MM.1S (cell line): ENCODE data around the gene GDAP1L1.

Source experiments
- EZH2 ChIP-seq: fragments of 300-600 bp; sonication (generic); optimal IDR thresholded peaks from 2 replicates; pipeline ENCODE3; 2017; ENCODE audit warnings: low read depth, mild to moderate bottlenecking, antibody characterized with exemption, low read length, mixed read lengths
- EZH2phosphoT487 ChIP-seq: fragments of 300-600 bp; sonication (generic); IDR thresholded peaks from 2 replicates; pipeline ENCODE4 v1.6.1; 2018; ENCODE audit warnings: antibody characterized with exemption, low read length
- TF ChIP-seq, protein P1 (sequence below): fragments of 300-600 bp; sonication (generic); IDR thresholded peaks from 2 replicates; pipeline ENCODE4 v1.5.1; 2016; ENCODE audit warnings: antibody characterized with exemption, low read length, mixed read lengths

DNA sequence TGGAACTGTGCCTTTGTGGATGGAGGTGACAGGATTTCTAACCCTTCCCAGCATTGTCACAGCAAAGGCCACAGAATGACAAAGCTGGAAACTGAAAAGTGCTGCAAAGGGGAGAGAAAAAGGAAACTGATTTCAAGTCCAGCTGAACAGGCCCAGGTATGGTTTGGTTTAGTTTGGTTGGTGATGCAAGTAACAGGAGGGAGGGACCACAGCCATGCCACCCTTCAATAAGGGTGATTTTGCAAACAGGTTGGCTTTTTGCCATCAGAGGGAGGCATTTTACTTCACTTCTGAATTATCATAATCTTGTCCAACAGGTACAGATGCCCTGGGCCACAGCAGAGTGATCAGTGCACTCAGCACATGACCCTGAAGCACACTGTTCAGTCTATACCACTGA is 57.3 kb downstream of the GDAP1L1 start:
- TF ChIP-seq, protein P1, sequence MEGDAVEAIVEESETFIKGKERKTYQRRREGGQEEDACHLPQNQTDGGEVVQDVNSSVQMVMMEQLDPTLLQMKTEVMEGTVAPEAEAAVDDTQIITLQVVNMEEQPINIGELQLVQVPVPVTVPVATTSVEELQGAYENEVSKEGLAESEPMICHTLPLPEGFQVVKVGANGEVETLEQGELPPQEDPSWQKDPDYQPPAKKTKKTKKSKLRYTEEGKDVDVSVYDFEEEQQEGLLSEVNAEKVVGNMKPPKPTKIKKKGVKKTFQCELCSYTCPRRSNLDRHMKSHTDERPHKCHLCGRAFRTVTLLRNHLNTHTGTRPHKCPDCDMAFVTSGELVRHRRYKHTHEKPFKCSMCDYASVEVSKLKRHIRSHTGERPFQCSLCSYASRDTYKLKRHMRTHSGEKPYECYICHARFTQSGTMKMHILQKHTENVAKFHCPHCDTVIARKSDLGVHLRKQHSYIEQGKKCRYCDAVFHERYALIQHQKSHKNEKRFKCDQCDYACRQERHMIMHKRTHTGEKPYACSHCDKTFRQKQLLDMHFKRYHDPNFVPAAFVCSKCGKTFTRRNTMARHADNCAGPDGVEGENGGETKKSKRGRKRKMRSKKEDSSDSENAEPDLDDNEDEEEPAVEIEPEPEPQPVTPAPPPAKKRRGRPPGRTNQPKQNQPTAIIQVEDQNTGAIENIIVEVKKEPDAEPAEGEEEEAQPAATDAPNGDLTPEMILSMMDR, result no peak
- TF ChIP-seq EZH2phosphoT487 (no peak), EZH2 (no peak)
